Stomach smooth muscle (tissue), 2 donors: ENCODE measurements around the gene PDE4B.
"Not testable (repeated sequence)": the region's sequence is repeated elsewhere in the genome, so short reads cannot be mapped to it uniquely, and the experiment has no call there.

Source experiments
- H3K27ac ChIP-seq: one replicate; pipeline ENCODE4 v1.7.0; 2013; ENCODE audit warnings: mild to moderate bottlenecking, low read length, inconsistent platforms
- H3K27me3 ChIP-seq, 2 donors: one replicate each; pipeline ENCODE4 v1.7.0; 2013; ENCODE audit warnings: low read length in 2 of 2; ENCODE audit not compliant: insufficient read depth in 2 of 2, control insufficient read depth in 1 of 2
- H3K36me3 ChIP-seq, 2 donors: one replicate each; pipeline ENCODE4 v1.7.0; 2013; ENCODE audit warnings: low read length in 2 of 2; ENCODE audit not compliant: control insufficient read depth in 2 of 2, insufficient read depth in 2 of 2
- H3K4me1 ChIP-seq: one replicate; pipeline ENCODE4 v1.7.0; 2013; ENCODE audit warnings: low read length; ENCODE audit not compliant: control insufficient read depth, insufficient read depth
- H3K4me3 ChIP-seq, 2 donors: one replicate each; pipeline ENCODE4 v1.7.0; 2013; ENCODE audit warnings: low read length in 2 of 2
- H3K9ac ChIP-seq, 2 donors: one replicate each; pipeline ENCODE4 v1.7.0; 2013; ENCODE audit warnings: low read length in 2 of 2, mild to moderate bottlenecking in 1 of 2
- H3K9me3 ChIP-seq, 2 donors: one replicate each; pipeline ENCODE4 v1.7.0; 2013; ENCODE audit warnings: low read length in 2 of 2; ENCODE audit not compliant: control insufficient read depth in 2 of 2
- donor health status: healthy.
- donor health status: Pancreatic carcinoma.

The PDE4B gene

DNA sequence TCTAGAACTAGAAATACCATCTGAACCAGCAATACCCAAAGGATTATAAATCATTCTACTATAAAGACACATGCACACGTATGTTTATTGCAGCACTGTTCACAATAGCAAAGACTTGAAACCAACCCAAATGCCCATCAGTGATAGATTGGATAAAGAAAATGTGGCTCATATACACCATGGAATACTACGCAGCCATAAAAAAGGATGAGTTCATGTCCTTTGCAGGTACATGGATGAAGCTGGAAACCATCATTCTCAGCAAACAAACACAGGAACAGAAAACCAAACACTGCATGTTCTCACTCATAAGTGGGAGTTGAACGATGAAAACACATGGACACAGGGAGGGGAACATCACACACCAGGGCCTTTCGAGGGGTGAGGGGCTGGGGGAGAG, 174.8 kb downstream of the PDE4B start:
- H3K36me3 ChIP-seq, H3K4me3 ChIP-seq, H3K4me1 ChIP-seq, H3K9me3 ChIP-seq, H3K27me3 ChIP-seq, H3K9ac ChIP-seq, H3K27ac ChIP-seq: not testable (repeated sequence)

- Histone ChIP-seq H3K27ac (no peak overlapping the region), H3K9ac (no peak overlapping the region), H3K9me3 (no peaks in the 10 kb centered on the region), H3K4me3 (no peak overlapping the region), H3K4me1 (no peaks in the 10 kb centered on the region), H3K27me3 (no peaks in the 10 kb centered on the region), H3K36me3 (no peaks in the 10 kb centered on the region)
These were observed 178.9 kb downstream of the PDE4B start for GRCh38 chr1:65971547-65971946.

DNA sequence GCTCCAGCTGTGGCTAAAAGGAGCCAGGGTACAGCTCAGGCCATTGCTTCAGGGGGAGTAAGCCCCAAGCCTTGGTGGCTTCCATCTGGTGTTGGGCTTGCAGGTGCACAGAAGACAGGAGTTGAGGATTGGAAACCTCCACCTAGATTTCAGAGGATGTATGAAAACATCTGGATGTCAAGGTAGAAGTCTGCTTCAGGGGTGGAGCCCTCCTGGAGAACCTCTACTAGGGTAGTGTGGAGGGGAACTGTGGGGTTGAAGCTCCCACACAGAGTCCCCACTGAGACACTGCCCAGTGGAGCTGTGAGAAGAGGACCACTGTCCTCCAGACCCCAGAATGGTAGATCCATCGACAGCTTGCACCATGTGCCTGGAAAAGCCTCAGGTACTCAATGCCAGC, 183.0 kb downstream of the PDE4B start:
- H3K9ac ChIP-seq, result no peak overlapping the region
- no peaks in the 10 kb centered on the region for H3K27me3 ChIP-seq
- no peaks in the 10 kb centered on the region for H3K36me3 ChIP-seq
- H3K9me3 ChIP-seq, result no peaks in the 10 kb centered on the region
- H3K4me3 ChIP-seq, result no peak overlapping the region
- H3K27ac ChIP-seq, result no peak overlapping the region
- no peaks in the 10 kb centered on the region for H3K4me1 ChIP-seq

- H3K27ac ChIP-seq, result no peak overlapping the region
- no peaks in the 10 kb centered on the region for H3K4me1 ChIP-seq
- H3K9ac ChIP-seq, result no peak overlapping the region
These were observed 186.7 kb downstream of the PDE4B start for GRCh38 chr1:65979136-65980044.

GRCh38 chr1:65980237-65980636, 187.5 kb downstream of the PDE4B start:
- no peak overlapping the region for H3K4me3 ChIP-seq
- H3K9me3 ChIP-seq, result no peaks in the 10 kb centered on the region
- H3K9ac ChIP-seq, result no peak overlapping the region
- no peaks in the 10 kb centered on the region for H3K4me1 ChIP-seq
- H3K36me3 ChIP-seq, result no peaks in the 10 kb centered on the region
- no peak overlapping the region for H3K27ac ChIP-seq
- H3K27me3 ChIP-seq, result no peaks in the 10 kb centered on the region

More at GRCh38 chr1:65979136-65980044, 186.7 kb downstream of the PDE4B start:
- H3K36me3 ChIP-seq, result no peaks in the 10 kb centered on the region
- H3K4me3 ChIP-seq, result no peak overlapping the region
- no peaks in the 10 kb centered on the region for H3K27me3 ChIP-seq
- H3K9me3 ChIP-seq, result no peaks in the 10 kb centered on the region

DNA sequence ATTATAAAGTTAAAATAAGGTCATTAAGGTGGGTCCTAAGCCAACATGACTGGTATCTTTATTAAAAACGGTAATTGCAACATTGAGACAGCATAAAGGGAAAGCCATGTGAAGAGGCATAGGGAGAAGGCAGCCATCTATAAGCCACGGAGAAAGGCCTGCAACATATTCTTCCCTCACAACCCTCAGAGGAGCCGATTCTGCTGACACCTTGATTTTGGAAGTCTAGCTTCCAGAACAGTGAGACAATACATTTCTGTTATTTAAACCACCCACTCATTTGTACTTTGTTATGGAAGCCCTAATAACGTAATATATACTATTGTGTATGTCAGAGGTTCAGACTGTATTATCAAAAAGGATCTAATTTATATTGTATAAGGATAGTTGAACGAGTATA, 190.8 kb downstream of the PDE4B start:
- no peaks in the 10 kb centered on the region for H3K9me3 ChIP-seq
- no peak overlapping the region for H3K9ac ChIP-seq
- H3K27ac ChIP-seq, result no peak overlapping the region
- no peaks in the 10 kb centered on the region for H3K27me3 ChIP-seq
- H3K4me3 ChIP-seq, result no peak overlapping the region
- no peaks in the 10 kb centered on the region for H3K4me1 ChIP-seq
- H3K36me3 ChIP-seq, result no peaks in the 10 kb centered on the region

- H3K27me3 ChIP-seq, result no peaks in the 10 kb centered on the region
- H3K9me3 ChIP-seq, result no peaks in the 10 kb centered on the region
- no peaks in the 10 kb centered on the region for H3K36me3 ChIP-seq
- no peak overlapping the region for H3K4me3 ChIP-seq
- H3K4me1 ChIP-seq, result no peaks in the 10 kb centered on the region
- H3K27ac ChIP-seq, result no peak overlapping the region
- H3K9ac ChIP-seq, result no peak overlapping the region
These were observed 192.8 kb downstream of the PDE4B start for GRCh38 chr1:65985393-65986066.

- Histone ChIP-seq H3K9ac (no peak overlapping the region), H3K4me3 (no peak overlapping the region), H3K9me3 (no peaks in the 10 kb centered on the region), H3K4me1 (no peaks in the 10 kb centered on the region), H3K36me3 (no peaks in the 10 kb centered on the region), H3K27ac (no peak overlapping the region), H3K27me3 (no peaks in the 10 kb centered on the region)
These were observed 193.5 kb downstream of the PDE4B start for GRCh38 chr1:65986146-65986545.

- H3K36me3 ChIP-seq, result no peaks in the 10 kb centered on the region
- no peak overlapping the region for H3K4me3 ChIP-seq
- no peaks in the 10 kb centered on the region for H3K4me1 ChIP-seq
- no peaks in the 10 kb centered on the region for H3K27me3 ChIP-seq
- no peak overlapping the region for H3K9ac ChIP-seq
- no peaks in the 10 kb centered on the region for H3K9me3 ChIP-seq
- no peak overlapping the region for H3K27ac ChIP-seq
These were observed 197.5 kb downstream of the PDE4B start for GRCh38 chr1:65990161-65990560.

DNA sequence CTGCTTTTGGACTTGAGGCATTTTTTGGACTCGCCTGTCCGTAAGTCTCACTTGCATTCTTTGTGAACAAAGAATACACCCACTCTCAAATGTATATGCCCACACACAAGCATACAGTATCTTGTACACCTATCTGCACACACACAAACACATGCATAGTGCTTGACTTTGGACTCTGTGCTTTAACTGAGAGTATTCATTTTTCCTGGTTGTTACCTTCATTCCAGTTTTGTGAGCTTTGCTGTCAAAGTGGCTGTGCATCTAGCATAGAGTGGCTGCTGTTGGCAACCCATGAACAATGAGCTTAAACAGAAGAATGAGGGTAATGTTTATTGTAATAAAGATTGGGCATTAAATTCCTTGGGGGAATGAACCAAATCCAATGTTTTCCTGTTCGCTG, 199.0 kb downstream of the PDE4B start:
- no peaks in the 10 kb centered on the region for H3K36me3 ChIP-seq
- H3K27me3 ChIP-seq, result no peaks in the 10 kb centered on the region
- H3K9ac ChIP-seq, result no peak overlapping the region
- H3K4me1 ChIP-seq, result no peaks in the 10 kb centered on the region
- no peaks in the 10 kb centered on the region for H3K9me3 ChIP-seq
- no peak overlapping the region for H3K4me3 ChIP-seq
- no peak overlapping the region for H3K27ac ChIP-seq
